ENCODE results near the gene SPSB1.

The SPSB1 gene

DNA sequence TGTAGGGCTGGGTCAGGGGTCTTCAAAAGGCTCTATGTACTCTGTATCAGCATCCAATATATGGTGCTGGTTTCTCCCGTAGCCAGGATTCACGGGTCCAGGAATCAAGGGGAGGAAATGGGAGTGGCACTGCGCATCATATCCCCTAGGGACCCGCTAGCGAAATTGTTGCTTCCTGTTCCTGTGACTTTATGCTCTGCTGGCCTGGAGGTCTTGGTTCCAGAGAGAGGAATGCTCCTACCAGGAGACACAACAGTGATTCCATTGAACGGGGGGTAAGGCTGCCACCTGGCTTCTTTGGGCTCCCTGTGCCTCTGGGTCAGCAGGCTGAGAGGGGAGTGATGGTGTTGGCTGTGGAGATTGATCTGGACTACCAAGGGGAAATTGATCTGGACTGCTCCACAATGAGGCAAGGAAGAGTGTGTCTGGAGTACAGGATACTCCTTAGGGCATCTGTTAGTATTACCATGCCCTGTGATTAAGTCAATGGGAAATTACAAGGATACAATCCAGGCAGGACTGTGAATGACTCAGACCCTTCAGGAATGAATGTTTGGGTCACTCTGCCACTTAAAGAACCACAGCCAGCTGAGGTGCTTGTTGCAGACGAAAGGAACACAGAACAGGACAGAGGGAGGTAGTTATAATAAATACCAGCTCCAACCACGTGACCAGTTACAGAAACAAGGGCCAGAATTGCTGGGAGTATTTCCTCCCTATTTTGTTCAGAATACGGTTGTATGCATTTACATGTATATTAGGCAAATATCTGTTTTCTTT lies 10.2 kb downstream of the SPSB1 start:
- DNase-seq: no peak

DNA sequence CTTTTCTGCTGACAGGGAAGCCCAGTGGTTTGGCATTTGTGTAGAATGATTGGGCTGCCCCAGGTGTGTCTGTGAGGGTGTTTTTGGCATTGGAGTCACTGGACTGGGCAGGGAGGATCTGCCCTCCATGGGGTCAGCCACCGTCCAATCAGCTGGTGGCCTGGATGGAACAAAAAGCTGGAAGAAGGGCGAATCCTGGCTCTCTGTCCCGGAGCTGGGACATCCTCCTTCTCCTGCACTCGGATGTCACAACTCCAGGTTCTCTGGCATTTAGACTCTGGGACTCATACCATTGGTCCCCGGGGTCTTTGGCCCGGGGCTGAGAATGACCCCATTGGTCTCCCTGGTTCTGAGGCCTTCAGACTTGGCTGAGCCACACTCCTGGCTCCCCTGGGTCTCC lies 11.2 kb downstream of the SPSB1 start:
- no peak for DNase-seq

DNA sequence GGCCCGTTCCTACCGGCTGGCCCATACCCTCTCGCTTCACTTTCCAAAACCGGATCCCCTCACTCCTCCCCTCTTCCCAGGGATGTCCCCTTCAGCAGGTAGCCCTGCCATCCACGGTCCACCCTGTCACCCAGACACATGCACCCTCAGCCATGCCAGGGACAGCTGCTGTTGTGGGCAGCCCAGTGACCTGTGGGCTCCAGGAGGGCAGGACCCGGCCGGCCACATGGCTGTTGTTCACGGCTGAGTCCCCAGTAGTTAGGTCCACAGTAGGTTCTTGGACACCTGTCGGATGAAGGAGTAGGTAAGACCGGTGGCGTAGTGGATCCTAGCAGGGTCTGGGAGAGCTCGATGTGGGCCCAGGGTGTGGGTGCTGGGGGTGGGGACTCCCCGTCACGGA lies 12.5 kb downstream of the SPSB1 start:
- DNase-seq: no peak

DNA sequence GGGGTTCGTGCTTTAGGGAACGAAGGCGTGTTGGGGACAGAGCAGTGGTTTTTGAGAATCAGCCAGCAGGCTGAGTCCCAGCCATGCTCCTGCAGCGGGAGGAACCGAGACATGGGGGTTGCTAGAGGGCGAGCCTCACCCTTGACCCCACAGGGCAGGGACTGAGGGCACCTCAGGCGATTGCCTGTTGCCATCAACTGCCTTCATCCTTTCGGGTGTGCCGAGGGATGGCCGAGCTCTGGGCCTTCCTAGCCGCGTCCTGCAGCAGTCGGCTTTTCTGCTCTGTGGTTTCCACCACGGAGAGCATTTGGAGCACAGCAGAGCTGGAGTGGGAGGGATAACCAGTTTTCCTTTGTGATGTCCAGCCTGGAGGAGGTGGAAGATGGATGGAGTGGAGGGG lies 13.3 kb downstream of the SPSB1 start:
- DNase-seq: no peak

DNA sequence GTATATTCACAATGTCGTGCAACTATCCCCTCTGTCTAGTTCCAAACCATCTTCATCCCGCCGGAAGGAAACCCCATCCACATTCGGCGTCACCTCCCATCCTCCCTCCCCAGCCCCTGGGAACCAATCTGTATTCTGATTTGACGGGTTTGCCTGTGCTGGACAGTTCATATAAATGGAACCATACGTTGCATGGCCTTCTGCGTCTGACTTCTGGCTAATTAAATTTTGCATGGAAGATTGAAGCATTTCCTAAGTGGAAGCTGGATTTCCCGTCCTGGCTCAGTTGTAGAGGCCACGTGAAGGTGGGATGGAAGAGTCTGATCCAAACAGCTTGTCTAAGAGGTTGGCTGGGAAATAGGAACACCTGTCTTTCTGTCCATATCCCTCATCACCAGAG lies 14.6 kb downstream of the SPSB1 start:
- DNase-seq: no peak

DNA sequence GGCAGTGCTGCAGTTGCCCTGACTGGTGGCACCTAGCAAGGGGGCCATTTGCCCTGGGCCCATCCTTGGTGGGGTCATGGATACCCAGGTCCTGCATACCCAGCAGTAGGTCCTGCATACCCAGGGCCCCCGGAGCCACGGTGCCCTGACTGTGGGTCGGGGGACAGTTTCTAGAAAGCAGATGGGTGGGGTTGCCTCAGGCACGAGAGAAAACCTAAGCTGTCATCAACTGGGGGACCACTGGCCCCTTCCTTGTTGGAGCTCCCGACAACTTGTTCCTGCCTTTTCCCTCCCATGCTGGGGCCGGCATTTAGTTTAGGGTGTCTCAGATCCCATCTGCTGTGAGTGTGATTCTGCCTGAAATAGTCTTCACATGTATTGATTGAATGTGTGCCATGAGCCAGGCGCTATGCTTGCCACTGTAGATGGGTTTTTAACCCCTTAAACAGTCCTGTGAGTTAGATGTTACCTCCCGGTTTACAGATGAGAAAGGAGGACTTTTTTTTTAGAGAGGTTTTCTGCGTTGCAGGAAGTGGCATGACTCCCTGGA lies 15.6 kb downstream of the SPSB1 start:
- DNase-seq: no peak

DNA sequence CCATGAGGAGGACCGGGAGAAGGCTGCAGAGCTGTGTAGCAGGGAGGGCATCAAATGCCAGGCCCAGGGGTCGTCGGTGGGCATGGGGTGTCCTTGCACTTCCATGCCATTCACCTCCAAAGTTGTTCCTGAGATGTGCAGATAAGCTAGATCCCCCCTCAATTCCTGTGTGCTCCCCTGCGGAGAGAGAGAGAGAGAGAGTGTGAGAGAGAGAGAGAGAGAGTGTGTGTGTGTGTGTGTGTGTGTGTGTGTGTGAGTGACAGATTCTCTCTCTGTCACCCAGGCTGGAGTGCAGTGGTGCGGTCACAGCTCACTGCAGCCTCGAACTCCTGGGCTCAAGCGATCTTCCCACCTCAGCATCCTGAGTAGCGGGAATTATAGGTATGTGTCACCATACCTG lies 16.4 kb downstream of the SPSB1 start:
- no peak for DNase-seq

DNA sequence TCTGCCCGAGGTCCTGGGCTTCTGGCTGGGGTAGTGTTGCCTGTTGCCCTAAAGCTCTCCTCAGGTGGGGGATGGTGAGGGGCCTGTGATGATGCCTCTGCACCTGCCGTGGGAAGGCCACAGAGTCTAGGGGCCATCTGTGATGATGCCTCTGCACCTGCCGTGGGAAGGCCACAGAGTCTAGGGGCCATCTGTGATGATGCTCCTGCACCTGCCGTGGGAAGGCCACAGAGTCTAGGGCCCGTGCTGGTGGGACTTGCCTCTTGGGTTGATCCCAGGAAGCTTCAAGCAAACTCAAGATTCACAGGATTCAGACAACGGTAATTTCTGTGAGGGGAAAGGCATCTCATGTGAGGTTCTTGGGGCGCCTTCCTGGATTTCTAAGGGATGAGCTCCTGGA lies 17.3 kb downstream of the SPSB1 start:
- DNase-seq: no peak

DNA sequence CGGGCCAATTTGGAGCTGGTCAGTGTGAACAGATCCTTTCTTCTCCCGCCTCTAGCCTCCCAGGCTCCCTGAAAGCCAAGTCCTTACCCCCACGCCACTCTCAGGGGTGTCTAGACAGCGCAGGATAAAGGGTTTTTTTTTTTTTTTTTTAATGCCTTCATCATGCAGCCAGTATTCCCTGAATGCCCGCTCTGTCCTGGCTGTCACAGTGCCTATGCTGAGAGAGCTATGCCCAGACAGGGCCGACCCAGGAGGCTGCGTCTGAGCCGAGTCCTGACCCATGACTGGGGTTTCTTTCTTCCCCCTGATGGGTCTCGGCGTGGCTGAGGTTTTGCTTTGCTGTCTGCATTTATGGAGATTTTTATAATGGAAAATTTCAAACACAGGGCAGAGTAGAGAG lies 18.3 kb downstream of the SPSB1 start:
- no peak for DNase-seq

DNA sequence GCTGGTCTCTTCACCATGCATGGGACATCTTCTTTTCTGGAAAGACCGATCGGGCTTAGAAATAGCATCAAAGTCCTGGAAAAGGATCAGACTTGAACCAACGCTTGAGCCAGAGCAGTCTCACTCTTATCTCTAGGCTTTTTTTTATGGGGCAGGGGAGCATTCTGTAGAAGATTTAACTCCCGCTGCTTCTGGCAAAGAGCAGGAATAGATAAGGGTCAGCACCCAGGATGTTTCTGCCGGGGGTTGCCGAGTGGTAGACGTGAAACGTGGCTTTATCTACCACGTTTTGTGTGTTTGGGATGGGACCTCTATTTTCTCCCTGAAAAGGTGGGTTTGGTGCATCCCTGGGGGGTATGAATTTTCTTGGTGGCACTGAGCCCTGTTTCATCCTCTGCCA lies 18.8 kb downstream of the SPSB1 start:
- no peak for DNase-seq

DNA sequence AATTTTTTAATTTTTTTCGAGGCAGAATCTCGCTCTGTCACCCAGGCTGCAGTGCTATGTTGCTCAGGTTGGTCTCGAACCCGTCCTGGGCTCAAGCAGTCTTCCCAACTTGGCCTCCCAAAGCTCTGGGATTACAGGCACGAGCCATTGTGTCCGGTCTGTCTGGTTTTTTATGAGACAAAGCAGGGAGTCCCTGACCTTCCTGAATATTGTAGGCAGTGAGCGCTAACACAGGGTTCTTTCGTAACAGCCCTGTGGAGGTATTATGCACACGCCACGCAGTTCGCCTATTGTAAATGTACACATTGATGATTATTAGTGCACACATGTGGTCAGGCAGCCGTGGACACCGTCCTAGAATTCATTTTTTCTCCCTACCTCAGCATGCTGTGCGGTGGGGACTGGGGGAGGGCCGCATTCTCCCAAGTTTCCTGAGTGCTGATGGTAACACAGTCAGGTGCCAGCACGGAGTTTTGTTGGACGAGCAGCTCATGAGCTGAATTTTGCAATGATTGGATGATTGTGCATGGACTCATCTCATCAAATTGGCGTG lies 19.6 kb downstream of the SPSB1 start:
- no peak for DNase-seq

DNA sequence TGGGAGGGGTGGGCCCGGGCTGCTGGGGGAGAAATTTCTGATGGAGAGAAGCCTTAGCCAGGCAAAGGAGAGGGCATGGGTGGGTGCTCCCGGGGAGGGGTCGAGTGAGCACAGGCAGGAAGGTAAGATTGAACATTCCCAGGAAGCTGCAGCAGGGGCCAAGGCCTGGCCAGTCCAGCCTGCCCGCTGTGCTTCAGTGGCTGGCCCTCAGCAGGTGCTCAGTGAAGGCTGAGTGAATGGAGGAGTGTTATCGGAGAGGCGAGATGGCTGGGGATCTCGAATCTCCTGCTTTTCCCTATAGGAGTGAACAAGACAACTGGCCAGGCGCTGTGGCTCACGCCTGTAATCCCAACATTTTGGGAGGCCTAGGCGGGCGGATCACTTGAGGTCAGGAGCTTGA lies 20.9 kb downstream of the SPSB1 start:
- DNase-seq: no peak

DNA sequence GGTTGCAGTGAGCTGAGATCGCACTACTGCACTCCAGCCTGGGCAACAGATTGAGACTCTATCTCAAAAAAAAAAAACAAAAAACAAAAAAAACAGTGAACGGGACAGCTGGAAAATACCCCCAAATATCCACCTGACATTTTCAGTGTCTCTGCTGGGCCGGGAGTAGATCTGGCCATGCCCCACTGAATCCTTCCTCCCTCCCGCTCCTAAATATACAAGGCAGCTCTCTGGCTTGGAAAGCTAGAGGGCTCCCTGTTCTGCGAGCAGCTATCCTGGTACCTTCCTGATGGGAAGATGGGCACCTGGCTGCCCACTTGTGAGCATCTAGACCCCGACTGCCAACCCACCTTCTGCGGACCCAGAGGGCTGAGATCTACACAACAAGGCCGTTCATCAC lies 21.4 kb downstream of the SPSB1 start:
- no peak for DNase-seq

DNA sequence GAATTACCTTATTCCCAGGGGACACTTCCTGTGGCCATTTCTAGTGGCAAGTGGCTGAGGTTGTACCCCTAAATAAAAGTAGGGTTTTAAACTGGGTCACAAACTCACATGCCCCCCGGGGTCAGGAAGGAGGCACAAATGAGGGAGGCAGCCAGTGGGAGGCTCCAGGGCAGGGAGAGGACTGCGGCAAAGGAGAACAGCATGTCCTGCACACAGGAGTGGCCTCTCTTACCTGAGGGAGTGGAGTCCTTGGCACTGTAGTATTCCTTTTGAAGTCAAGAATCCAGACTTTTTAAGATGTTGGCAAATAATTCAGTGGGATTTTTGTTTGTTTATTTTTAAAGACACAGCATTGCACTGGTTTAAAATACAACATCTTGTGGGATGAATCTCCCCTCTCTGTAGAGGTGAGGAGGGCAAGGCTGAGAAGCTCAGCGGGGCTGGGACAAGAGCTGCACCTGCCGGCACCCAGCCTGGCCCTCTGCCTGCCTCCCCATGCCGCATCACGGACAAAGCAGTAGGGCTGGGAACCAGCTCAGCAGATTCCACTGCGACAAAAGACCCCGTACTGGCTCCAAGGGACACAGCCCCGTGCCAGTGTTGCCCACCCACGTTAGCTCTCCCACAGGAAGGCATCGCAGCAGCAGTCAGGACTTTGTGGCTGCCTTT lies 22.2 kb downstream of the SPSB1 start:
- DNase-seq: no peak

DNA sequence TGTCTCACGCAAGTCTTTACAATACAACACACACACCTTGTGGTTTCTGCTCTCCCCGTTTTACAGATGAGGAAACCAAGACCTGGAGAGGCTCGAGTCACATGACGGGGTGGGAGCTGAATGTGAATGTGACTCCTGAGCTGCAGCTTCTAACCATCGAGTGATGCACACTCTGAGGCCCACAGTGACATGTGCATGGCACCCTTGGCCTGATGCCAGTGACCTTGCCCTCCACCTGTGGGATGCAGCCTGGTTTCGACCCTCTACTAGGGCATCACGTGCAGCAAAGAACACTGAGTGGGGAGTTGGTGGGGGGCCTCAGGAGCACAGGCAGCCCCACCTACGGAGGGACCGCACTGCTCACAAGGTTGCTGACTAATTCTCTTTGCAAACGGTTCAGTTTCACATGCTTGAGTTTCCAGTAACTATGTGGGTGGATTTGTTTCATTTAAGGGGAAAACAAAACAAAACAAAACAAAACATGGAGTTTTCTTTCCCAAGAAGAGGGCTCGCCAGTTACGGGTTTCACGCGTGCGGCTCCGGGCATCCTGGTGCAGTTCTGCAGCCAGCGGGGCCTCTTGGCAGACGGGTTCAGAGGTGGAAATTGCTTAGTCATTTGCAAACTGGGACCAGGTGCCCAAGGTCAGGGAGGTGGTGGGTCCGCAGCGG lies 22.9 kb downstream of the SPSB1 start:
- no peak for DNase-seq

DNA sequence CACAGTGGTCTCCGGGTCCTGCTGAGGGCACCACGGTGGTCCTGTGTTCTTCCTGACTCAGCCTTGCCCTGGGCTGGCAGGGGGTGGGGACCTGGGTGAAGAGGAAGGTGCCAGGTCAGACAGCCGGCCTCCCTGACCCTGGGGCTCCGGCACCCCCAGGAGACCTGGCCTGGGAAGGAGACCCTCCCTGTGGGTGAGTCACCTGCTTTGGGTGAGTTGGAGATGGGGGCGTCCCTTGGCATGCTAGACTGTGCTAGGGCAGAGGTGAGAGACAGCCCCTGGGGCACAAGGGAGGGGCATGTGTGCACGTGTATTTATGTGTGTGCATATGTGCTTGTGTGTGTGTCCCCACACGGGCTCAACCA lies 23.4 kb downstream of the SPSB1 start:
- DNase-seq: no peak

DNA sequence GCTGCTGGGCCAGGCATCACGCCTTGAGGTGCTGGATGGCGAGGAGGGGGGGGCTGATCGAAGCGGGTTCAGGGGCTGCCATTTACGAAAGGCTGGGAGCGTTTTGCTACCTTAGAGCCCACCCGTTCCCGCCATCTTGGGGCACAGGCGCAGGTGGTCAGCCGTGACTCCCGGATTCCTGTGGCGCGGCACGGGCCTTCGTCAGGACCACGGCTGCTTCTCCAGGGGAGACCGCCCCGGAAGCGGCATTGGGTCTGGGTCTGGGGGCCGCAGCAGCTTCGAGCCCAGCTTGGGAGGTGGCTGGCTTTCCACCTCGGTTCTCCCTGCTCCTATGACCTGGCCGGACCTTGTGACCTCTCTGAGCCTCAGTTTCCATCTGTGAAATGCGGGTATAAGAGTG lies 23.8 kb downstream of the SPSB1 start:
- no peak for DNase-seq

DNA sequence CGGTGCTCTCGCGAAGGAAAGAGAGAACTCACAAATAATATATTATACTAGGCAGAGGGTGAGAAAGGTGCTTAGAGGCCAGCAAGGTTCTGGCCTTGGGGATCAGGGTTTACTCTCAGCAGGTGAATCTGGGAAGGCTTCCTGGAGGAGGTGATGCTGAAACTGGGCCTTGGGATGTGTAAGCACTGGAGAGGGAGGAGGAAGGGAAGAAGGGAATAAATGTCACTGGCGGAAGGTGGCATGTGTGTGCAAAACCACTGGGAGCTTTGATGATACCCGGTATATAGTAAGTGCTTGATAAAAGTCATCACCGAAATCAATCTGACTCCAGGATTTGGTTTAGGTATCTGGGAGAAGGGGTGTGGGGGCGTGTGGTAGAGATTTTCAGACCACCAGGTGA lies 24.4 kb downstream of the SPSB1 start:
- DNase-seq: no peak

DNA sequence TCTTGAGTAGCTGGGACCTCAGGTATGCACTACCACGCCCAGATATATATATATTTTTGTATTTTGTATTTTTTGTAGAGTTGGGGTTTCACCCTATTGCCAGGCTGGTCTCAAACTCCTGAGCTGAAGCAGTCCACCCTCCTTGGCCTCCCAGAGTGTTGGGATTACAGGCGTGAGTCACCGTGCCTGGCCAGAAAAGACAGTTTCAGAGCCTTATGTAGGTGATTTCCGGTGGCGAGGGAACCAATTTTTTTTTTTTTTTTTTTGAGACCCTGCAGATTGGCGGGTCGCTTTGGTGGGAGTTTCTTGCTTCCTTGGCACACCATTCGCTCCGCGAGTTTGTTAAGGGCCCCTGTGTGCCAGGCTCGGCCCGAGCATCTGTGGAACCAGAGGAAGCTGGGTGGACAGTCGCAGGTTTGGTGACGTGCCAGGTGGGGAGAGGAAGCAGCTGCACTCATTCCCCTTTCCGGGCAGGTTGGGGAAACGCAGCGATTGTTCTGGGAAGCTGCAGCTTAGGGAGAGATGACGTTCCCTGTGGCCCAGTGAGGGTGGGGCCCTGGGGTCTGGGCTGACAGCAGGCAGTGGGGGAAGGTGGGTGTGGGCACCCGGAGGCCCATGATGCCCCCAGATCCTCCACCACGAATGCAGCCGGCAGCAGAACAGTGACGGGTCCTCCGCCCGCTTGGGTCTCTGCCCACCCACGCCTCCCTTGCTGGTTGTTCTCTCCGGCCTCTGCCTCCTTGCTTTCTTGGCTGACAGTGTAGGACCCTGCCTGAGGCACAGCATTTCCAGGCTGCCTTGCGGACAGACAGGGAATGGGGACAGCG lies 25.1 kb downstream of the SPSB1 start:
- no peak for DNase-seq

DNA sequence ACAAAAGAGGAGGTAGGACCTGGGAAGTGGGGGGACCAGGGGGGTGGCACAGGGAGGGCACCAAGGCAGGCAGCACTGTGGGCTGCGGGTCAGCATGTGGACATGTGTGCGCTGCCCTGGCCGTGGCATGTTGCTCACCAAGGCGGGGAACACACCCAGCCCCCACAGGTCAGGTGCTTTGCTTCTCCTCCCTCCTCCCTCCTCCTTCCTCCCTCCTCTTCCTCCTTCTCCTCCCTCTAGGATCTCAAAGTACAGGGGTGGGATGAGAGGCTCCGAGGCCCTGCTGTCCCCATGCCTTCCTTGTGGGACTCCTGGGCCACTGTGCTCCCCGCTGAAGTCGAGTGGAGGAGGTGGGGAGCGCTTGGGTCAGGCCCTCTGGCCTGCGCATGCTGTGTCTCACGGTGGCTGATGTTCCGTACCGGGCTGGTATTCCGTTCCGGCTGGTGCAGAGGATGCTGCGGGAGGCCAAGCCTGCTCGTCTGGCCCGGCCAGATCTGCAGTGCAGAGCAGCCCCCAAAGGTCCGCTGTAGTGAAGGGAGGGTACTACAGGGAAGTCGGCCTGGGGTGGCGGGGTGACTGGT lies 26.6 kb downstream of the SPSB1 start:
- no peak for DNase-seq

DNA sequence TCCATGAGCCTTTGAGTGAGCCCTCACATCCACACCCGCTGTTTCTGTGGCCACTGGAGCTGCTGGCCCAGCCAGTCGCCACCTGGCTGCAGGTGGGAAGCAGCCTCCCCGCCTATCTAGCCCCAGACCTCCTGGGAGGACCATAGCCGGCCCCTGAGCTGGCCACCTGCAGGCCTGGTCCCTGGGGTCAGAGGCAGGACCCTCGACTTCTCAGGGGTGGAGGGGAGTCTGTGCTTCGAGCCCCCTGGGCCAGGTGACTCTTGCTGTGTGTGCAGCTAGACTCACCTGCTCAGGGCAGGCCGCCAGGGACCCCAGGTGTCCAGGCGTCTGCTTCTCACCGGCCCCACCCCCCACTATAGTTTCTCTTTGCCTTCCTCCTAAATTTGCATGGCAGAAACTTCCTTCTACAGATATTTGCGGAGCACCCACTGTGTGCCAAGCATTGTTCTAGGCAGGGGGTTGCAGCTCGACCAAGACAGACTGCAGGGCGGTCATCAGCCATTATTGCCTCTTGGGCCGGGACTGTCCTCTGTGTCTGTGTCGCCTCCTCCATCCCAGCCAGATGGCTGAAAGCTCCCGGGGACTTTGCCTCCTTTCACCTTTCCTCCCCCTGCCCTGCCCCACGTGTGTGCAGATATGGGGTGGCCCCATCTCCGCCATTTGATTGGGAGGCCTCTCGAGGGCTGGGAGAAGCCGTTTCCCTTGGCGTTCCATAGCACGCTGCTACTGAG lies 27.3 kb downstream of the SPSB1 start:
- DNase-seq: no peak

Measured in retina (tissue), 1 donor.